PC-3 (cell line): ENCODE measurements around the gene LBHD2. TPM values are rescaled to one million over a fixed set of nuclear protein-coding genes. Genes with fewer than 3 reads are reported as not detected.
A peak's percentile ranks its signal among the peaks of the same experiment; 100 is the strongest.

ENCODE experiments used
- ATAC-seq: fragments of 200-7000 bp; cut with Tn5 transposase; 2 replicates; pipeline ENCODE4 v1.9.1; 2020; ENCODE audit warnings: mild to moderate bottlenecking, moderate library complexity
- BruUV-seq: library from RNA; stranded (reverse); fragments of 400-500 nt; replicated peaks from 2 replicates; lab custom pipeline; 2021; lab: Mats Ljungman, UMichigan
- CTCF ChIA-PET: fragments of 300-600 bp; sonication (Branson Sonifier 250); formaldehyde crosslinking; loops from one replicate; lab custom pipeline; 2022; ENCODE audit warnings: antibody characterized with exemption; lab: Charles Lee
- POLR2A ChIA-PET: fragments of 300-600 bp; sonication (Branson Sonifier 250); formaldehyde crosslinking; loops from one replicate; lab custom pipeline; 2022; ENCODE audit warnings: antibody characterized with exemption; ENCODE audit not compliant: unreplicated experiment; lab: Charles Lee
- DNase-seq: peaks from one replicate; pipeline ENCODE4 v3.0.0-alpha.2; 2015
- H2AFZ ChIP-seq: fragments of 300-600 bp; sonication (generic); 2 replicates; pipeline ENCODE4 v1.6.0; 2016; ENCODE audit warnings: antibody characterized with exemption, low read length
- H3F3A ChIP-seq: fragments of 300-600 bp; sonication (generic); one replicate; pipeline ENCODE4 v1.6.0; 2017; ENCODE audit warnings: antibody characterized with exemption, low read length, control low read depth, mild to moderate bottlenecking; ENCODE audit not compliant: unreplicated experiment
- H3K27ac ChIP-seq: fragments of 300-600 bp; sonication (generic); 2 replicates; pipeline ENCODE4 v1.5.1; 2016; ENCODE audit warnings: mild to moderate bottlenecking, low read length
- H3K27me3 ChIP-seq: fragments of 300-600 bp; sonication (generic); 2 replicates; pipeline ENCODE4 v1.6.1; 2016; ENCODE audit warnings: low read length, mixed read lengths
- H3K36me3 ChIP-seq: fragments of 300-600 bp; sonication (generic); 2 replicates; pipeline ENCODE4 v1.6.1; 2016; ENCODE audit warnings: low read depth, mixed run types, low read length, mixed read lengths
- H3K4me1 ChIP-seq: fragments of 300-600 bp; sonication (generic); 2 replicates; pipeline ENCODE4 v1.5.1; 2016; ENCODE audit warnings: low read length; ENCODE audit not compliant: insufficient read depth
- H3K4me2 ChIP-seq: fragments of 300-600 bp; sonication (generic); 2 replicates; pipeline ENCODE4 v1.6.0; 2016; ENCODE audit warnings: low read length
- H3K4me3 ChIP-seq: fragments of 300-600 bp; sonication (generic); 2 replicates; pipeline ENCODE4 v1.5.1; 2016; ENCODE audit warnings: mild to moderate bottlenecking, low read length, mixed read lengths
- H3K79me2 ChIP-seq: fragments of 300-600 bp; sonication (generic); 2 replicates; pipeline ENCODE4 v1.6.1; 2017; ENCODE audit warnings: low read length, mixed read lengths
- H3K9ac ChIP-seq: fragments of 300-600 bp; sonication (generic); 2 replicates; pipeline ENCODE4 v1.6.0; 2016; ENCODE audit warnings: mild to moderate bottlenecking, low read length
- H3K9me2 ChIP-seq: fragments of 300-600 bp; sonication (generic); replicated peaks from 2 replicates; pipeline ENCODE4 v1.6.1; 2016; ENCODE audit warnings: mixed run types, low read length, mixed read lengths
- H3K9me3 ChIP-seq: fragments of 300-600 bp; sonication (generic); 2 replicates; pipeline ENCODE4 v1.6.1; 2016; ENCODE audit warnings: low read length, mixed read lengths
- H4K20me1 ChIP-seq: fragments of 300-600 bp; sonication (generic); 2 replicates; pipeline ENCODE4 v1.6.1; 2016; ENCODE audit warnings: low read length, mixed read lengths
- EZH2 ChIP-seq: fragments of 300-600 bp; sonication (generic); IDR thresholded peaks from one replicate; pipeline ENCODE4 v1.6.1; 2017; ENCODE audit warnings: antibody characterized with exemption, mild to moderate bottlenecking, low read length; ENCODE audit not compliant: unreplicated experiment
- EZH2phosphoT487 ChIP-seq: fragments of 300-600 bp; sonication (generic); IDR thresholded peaks from 2 replicates; pipeline ENCODE4 v1.6.1; 2018; ENCODE audit warnings: mild to moderate bottlenecking, antibody characterized with exemption, low read length, borderline replicate concordance
- intact Hi-C: fragments of 100-400 bp; cut with micrococcal nuclease; formaldehyde crosslinking; loops from 2 replicates; pipeline ENCODE4 v1.9.0; 2023
- total RNA-seq: library from RNA; depleted of rRNA; stranded (reverse); fragments of >200 nt; gene quantifications from 2 replicates; pipeline ENCODE4 v1.2.3, GENCODE V29; 2014
- TF ChIP-seq, protein P1 (sequence below): fragments of 300-600 bp; sonication (generic); conservative IDR thresholded peaks from 2 replicates; pipeline ENCODE4 v1.5.1; 2017; ENCODE audit warnings: antibody characterized with exemption, low read depth, mild to moderate bottlenecking, low read length

Gene LBHD2
- total RNA-seq, 1 experiment from 2014 or later, result not detected

DNA sequence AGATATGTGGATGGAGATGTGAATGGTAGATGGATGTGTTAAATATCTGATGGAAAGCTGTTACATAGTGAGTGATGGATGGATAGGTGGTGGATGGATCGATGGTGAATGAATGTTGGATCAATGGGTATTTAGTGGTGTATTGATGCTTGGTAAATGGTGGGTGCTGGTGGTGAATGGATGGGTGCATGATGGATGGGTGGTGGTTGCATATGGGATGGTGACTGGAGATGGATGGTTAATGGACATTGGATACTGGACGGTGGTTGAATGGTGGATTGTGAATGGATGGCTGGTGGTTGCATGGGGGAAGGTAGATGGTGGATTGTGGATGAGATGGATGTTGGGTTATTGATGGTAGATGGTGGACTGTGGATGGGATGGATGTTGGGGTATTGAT, 2.1 kb upstream of the LBHD2 start:
- no peak for TF ChIP-seq EZH2
- TF ChIP-seq, protein P1, sequence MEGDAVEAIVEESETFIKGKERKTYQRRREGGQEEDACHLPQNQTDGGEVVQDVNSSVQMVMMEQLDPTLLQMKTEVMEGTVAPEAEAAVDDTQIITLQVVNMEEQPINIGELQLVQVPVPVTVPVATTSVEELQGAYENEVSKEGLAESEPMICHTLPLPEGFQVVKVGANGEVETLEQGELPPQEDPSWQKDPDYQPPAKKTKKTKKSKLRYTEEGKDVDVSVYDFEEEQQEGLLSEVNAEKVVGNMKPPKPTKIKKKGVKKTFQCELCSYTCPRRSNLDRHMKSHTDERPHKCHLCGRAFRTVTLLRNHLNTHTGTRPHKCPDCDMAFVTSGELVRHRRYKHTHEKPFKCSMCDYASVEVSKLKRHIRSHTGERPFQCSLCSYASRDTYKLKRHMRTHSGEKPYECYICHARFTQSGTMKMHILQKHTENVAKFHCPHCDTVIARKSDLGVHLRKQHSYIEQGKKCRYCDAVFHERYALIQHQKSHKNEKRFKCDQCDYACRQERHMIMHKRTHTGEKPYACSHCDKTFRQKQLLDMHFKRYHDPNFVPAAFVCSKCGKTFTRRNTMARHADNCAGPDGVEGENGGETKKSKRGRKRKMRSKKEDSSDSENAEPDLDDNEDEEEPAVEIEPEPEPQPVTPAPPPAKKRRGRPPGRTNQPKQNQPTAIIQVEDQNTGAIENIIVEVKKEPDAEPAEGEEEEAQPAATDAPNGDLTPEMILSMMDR, result no peak
- Histone ChIP-seq H3K79me2 (no peaks in the 10 kb centered on the region), H2AFZ (no peak overlapping the region), H3K27me3 (no peaks in the 10 kb centered on the region), H3K27ac (no peak overlapping the region), H3K4me2 (no peak overlapping the region), H3K4me1 (no peaks in the 10 kb centered on the region), H3K36me3 (no peaks in the 10 kb centered on the region), H3K9ac (no peak overlapping the region), H3F3A (no peaks in the 10 kb centered on the region), H4K20me1 (no peaks in the 10 kb centered on the region), H3K4me3 (no peak overlapping the region), H3K9me3 (no peaks in the 10 kb centered on the region), H3K9me2 (no peaks in the 10 kb centered on the region)
- no peak for DNase-seq
- intact Hi-C loops, result no loop called here
- ChIA-PET CTCF (no interaction called here), POLR2A (no interaction called here)
- no TSS peak for BruUV-seq
- no peak for ATAC-seq

DNA sequence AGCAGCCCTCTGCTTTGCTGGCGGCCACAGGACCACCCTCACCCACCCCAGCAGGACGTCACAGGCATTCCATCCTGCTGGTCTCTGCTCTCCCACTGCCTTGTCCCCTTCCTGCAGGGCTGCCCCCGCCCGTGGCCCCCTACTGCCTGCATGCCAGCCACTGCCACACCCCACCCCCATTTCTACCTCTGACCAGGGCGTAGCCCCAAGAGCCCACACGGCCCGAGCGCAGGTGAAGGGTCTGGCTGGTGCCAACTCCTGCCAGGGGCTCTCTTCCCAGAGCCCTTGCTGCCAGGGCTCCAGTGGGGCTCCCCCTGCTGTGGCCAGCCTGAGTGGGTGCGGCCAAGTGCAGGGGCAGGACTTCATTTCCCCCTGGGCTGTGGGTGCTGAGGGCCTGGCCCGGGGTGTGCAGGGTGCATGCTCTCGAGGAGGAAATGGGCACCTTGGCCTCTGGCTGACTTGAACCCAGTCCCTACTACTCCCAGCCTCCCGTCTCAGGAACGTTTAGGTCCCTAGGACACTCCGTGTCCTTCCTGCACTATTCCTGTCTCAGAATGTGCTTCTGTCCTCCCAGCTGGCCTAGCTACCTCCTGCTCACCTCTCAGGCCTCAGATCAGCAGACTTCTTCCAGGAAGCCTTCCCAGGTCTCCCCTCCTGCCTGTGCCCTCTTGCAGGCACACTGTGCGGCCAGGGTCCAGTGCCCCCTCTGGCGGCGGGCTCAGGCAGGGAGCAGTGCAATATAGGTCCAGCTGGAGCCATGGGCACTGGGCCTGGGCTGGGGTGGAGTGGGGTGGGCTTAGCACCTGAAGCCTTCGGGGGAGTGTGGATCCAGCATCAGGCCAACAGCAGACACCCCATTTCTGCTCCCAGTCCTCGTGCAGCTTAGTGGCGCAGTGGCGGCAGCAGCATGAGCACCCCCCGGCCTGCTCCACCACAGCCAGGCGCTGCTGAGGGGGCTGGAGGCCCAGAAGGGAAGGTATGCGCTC, 1.4 kb downstream of the LBHD2 start:
- Histone ChIP-seq H3K4me1 (no peaks in the 10 kb centered on the region), H3K27me3 (no peaks in the 10 kb centered on the region), H3K27ac (no peak overlapping the region), H3K36me3 (no peaks in the 10 kb centered on the region), H3K4me3 (no peak overlapping the region), H3K4me2 (no peak overlapping the region), H3K9ac (no peak overlapping the region), H3K9me2 (no peaks in the 10 kb centered on the region), H3F3A (no peaks in the 10 kb centered on the region), H3K9me3 (no peaks in the 10 kb centered on the region), H2AFZ (no peak overlapping the region), H3K79me2 (no peaks in the 10 kb centered on the region), H4K20me1 (no peaks in the 10 kb centered on the region)
- ATAC-seq, result peak; percentile 34; the same call in 1 of the 2 replicates
- ChIA-PET CTCF (interaction anchor here (0.5 kb wide), 1 partner anchor 11 kb away, joined by 4 read pairs; no protein-coding TSS in a partner anchor), POLR2A (no interaction called here)
- TF ChIP-seq, protein P1, result peak; percentile 47
- TF ChIP-seq EZH2phosphoT487, result no peak
- no TSS peak for BruUV-seq
- intact Hi-C loops, result no loop called here
- DNase-seq, result no peak
